Activated naive CD8-positive, alpha-beta T cell treated with anti-CD3 and anti-CD28 coated beads for 36 hours (primary cell): Measurements from ENCODE around the gene GNAS-AS1. TPM values are rescaled to one million over a fixed set of nuclear protein-coding genes. Genes with fewer than 3 reads are reported as not detected.

Experiments
- DNase-seq: peaks from one replicate; pipeline ENCODE4 v3.0.0; 2021
- H3K27ac Mint-ChIP-seq: one replicate; pipeline ENCODE4 v1.8.0; 2022; ENCODE audit warnings: mild to moderate bottlenecking, moderate library complexity, mixed read lengths
- H3K27me3 Mint-ChIP-seq: one replicate; pipeline ENCODE4 v1.8.0; 2022; ENCODE audit warnings: mild to moderate bottlenecking, mixed read lengths
- H3K36me3 Mint-ChIP-seq: one replicate; pipeline ENCODE4 v1.8.0; 2021; ENCODE audit warnings: mild to moderate bottlenecking, mixed read lengths
- H3K4me1 Mint-ChIP-seq: one replicate; pipeline ENCODE4 v1.8.0; 2021; ENCODE audit warnings: mixed read lengths
- H3K4me3 Mint-ChIP-seq: one replicate; pipeline ENCODE4 v1.8.0; 2022; ENCODE audit warnings: mild to moderate bottlenecking, moderate library complexity, mixed read lengths
- H3K9me3 Mint-ChIP-seq: one replicate; pipeline ENCODE4 v1.8.0; 2022; ENCODE audit warnings: mixed read lengths
- total RNA-seq, 2 experiments: library from RNA; stranded (reverse); gene quantifications; one replicate each; pipeline ENCODE4 v1.2.3, GENCODE V29; 2021

Gene GNAS-AS1
- total RNA-seq, 2 experiments from 2014 or later: 1.0 to 1.3 TPM

DNA sequence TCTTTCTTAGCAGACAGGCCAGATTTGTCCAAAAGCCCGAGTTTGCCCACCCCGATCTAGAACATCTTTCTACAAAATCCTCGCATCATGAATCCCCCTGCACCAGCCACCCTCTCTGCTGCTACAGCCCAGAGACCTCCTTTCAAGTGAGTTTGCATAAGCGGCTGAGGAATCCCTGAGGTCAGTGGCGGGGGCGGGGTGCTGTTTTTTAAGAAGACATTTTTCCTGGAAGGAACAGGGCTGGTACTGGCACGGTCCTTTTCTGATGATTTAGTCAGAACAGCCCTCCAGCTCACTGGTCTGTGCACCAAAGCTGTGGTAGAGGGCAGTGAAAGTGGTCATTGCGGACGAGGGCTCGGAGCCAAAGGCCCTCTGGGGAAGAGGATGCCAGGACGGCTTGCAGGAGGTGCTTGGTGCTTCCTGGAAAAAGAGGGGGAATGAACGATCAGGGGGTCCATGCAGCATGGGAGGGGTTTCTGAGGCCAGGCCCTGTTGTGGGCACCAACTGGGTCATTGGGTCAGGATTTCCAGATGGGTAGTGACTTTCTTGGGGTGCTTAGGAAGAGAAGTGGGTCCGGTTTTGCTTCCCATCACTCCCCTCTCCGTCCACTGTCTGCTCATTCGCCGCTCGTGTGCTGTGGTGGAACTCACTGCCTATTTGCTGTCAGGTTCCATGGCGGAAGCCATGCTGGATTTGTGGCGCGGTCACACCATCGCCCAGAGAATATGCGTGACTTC lies 50.4 kb downstream of the GNAS-AS1 start:
- Mint-ChIP-seq H3K36me3 (no peaks in the 10 kb centered on the region), H3K27ac (no peak overlapping the region), H3K9me3 (no peaks in the 10 kb centered on the region), H3K4me3 (no peak overlapping the region), H3K4me1 (no peaks in the 10 kb centered on the region), H3K27me3 (peaks cover 29% of the 10 kb centered on the region)
- DNase-seq: no peak

DNA sequence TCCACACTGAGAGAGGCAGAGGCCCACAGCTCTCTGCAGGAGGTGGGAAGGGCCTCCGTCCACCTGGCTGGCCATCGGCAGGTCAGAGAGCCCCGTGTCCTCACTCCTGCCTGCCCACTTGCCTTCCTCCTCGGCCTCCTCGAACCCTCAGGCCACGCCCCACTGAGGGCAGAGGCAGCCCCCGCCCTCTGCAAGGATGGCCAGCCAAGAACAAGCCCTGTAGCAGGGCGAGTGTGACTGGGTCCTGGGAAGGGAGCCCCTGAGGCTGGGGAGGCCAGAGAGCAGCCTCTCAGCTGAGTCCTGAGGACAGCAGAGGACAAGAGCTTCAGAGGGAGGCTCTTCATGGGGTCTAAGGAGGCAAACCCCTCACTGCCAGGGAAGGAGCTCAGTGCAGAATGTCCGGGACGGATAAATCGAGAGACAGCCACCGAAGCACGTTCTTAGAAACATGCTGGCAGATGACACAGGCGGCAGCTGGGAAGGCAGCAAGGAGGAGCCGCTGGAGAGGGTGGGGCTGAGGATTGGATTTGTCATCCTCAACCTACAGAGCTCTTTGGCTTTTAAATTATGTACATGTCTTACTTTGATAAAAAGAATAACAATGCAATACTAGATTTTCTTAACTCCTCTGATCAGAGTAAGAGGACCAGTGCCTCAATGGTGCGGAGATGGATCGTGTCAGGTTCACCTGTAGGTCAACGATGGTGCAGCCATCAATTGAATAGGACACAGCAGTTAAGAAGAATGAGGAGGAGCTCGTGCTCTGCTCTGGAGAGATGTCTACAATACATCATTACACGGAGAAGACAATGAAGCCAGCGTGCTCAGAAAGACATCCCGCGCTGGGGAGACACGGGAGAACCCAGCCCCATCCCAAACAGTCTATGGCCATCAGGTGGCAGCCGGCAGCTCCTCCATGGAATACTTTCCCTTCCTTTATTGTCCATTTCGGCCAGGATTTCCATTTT lies 53.0 kb downstream of the GNAS-AS1 start:
- no peaks in the 10 kb centered on the region for H3K36me3 Mint-ChIP-seq
- no peaks in the 10 kb centered on the region for H3K4me1 Mint-ChIP-seq
- H3K9me3 Mint-ChIP-seq: no peaks in the 10 kb centered on the region
- H3K27me3 Mint-ChIP-seq: peaks cover 12% of the 10 kb centered on the region
- DNase-seq: no peak
- H3K27ac Mint-ChIP-seq: no peak overlapping the region
- H3K4me3 Mint-ChIP-seq: no peak overlapping the region

DNA sequence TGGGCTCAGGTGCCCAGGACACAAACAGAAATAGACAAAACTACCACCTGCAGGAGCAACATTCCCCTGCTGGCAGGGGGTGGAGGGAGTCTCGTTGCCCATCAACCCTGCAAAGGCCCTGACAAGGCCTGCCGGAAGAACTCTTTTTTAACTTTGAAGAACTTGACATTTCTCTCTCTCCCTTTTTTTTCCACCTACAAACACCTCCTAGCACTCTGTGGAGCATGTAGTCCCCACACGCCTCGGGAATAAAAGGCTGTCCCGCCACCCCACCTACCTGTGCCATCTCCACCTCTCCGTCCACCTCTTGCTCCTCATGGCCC lies 54.8 kb downstream of the GNAS-AS1 start:
- DNase-seq: no peak
- Mint-ChIP-seq H3K36me3 (no peaks in the 10 kb centered on the region), H3K4me1 (no peaks in the 10 kb centered on the region), H3K27me3 (peaks cover 9% of the 10 kb centered on the region), H3K27ac (no peak overlapping the region), H3K9me3 (no peaks in the 10 kb centered on the region), H3K4me3 (no peak overlapping the region)

DNA sequence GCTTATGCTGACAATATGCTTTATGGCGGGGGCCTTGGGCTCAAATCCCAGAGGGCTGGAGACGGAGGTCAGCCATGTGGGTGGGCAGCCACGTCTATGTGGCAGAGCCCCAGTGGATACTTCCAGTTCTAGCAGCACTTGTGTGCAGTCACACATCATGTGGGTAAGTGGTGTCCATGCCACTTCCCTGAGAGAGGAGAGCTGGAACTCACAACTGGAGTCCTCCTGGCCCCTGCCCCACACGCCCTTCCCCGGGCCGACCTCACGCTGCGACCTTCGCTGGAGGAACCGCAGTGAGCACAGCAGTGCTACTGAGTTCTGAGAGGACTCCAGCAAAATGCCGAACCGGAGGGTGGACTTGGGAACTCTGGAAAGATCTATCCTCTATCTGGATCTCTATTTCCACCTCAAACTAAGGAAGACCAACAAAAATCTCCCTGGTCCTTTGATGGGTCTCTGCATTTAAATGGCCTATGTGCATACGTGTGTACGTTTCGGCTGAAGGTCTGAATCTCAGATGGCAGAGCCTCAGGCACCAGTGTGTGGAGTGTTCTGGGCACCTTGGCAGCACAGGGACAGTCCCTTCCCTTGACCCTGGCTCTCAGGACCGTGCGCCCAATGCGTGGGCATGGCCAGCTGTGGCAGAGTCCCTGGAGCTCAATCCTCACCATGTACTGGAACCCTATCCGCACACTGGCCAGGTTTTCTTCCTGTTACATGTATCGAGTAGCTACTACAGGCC lies 55.4 kb downstream of the GNAS-AS1 start:
- peaks cover 7% of the 10 kb centered on the region for H3K27me3 Mint-ChIP-seq
- H3K36me3 Mint-ChIP-seq: no peaks in the 10 kb centered on the region
- H3K4me3 Mint-ChIP-seq: no peak overlapping the region
- H3K4me1 Mint-ChIP-seq: no peaks in the 10 kb centered on the region
- DNase-seq: no peak
- no peaks in the 10 kb centered on the region for H3K9me3 Mint-ChIP-seq
- H3K27ac Mint-ChIP-seq: no peak overlapping the region

DNA sequence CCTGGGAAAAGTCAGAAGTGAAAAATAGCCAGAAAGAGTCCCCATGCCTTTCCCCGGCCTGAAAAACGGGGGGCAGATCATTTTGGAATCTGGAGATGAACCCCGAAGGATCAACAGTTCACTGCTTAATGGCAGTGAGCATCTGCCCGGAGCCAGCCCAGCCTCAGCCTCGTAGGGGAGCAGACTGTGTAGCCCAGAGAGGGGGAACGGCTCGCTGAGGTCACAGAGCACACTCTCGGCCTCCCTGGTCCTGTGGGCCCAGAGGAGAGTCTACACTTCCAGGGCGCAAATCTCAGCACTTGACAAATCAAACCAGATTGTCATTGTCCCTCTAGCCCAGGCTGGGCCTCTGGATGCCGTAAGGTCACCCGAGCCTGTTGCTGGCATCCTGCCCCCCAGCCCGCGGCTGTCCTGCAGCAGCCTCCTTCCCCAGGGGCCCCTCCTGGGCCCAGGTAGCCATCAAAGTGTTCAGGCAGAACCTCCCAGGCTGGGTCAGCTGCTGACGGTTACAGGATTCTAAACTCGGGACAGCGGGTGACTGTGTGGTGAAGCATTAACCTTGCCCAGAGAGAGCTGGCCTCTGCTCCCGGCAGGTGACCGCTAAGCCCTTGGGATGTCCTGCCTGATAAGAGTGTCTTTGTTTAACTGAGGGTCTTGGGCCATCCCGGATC lies 56.1 kb downstream of the GNAS-AS1 start:
- Mint-ChIP-seq H3K4me3 (no peak overlapping the region), H3K36me3 (no peaks in the 10 kb centered on the region), H3K27ac (no peak overlapping the region), H3K4me1 (no peaks in the 10 kb centered on the region), H3K9me3 (no peaks in the 10 kb centered on the region), H3K27me3 (peaks cover 5% of the 10 kb centered on the region)
- no peak for DNase-seq

DNA sequence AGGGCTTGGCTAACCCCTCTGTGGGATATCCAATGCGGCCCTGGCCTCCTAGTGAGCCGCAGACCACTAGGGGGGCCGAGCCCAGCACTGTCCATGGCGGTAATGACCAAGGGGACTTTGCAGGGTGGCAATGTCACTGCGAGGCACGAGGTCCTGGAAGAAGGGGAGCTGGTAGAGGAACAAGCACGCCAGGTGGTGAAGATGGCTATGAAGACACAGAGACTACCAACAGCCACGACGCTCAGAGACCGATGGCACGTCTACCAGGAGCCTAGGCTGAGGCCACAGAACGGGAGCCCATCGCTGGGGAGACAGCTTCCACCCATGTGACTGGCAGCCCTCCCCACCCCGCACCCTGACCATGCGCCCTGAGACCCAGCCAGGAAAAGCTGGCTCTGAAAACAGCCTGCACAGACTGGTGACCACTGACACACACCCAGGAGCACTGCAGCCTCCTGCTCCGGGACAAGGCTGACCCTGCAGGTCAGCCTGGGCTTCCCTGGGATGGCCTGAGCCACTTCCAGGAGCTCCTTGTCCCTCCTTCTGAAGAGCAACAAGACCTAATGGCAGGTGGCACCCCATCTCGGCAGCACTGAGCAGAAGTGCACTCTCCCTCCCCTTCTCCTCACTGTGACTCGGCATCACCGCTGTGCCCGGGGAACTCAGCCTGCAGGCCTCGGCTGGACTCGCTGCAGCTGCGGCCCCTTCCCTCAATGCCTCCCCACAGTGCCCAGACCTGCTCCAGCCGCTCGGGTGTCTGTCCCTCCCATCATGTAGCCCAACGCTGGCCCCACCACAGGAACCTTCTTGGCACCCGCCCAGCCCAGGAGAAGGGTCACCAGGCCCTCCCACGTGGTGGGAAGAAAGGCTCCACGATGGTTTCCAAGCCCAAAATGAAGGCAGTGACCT lies 56.9 kb downstream of the GNAS-AS1 start:
- no peaks in the 10 kb centered on the region for H3K36me3 Mint-ChIP-seq
- no peak for DNase-seq
- H3K4me1 Mint-ChIP-seq: no peaks in the 10 kb centered on the region
- no peak overlapping the region for H3K4me3 Mint-ChIP-seq
- no peak overlapping the region for H3K27ac Mint-ChIP-seq
- H3K27me3 Mint-ChIP-seq: peaks cover 5% of the 10 kb centered on the region
- no peaks in the 10 kb centered on the region for H3K9me3 Mint-ChIP-seq

DNA sequence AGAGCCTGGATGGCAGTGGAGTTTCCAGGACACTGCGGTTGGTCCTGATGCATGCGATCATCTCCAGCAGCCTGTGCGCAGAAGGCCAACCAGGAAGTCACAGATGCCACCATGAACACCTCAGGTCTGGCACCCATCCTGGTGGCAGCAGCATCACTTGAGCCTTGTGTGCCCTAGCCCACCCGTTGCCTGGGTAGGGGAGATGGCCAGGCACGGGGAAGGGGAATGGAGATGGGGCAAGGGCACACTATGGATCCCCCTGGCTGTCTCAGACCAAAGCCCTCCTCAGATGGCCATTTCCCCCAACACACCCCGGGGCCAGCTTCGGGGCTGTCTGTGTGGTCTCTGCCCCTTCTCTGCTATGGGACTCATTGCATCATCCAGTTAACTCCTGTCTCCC lies 58.3 kb downstream of the GNAS-AS1 start:
- H3K27ac Mint-ChIP-seq: no peak overlapping the region
- DNase-seq: no peak
- no peak overlapping the region for H3K4me3 Mint-ChIP-seq
- H3K9me3 Mint-ChIP-seq: no peaks in the 10 kb centered on the region
- no peaks in the 10 kb centered on the region for H3K4me1 Mint-ChIP-seq
- peaks cover 12% of the 10 kb centered on the region for H3K27me3 Mint-ChIP-seq
- no peaks in the 10 kb centered on the region for H3K36me3 Mint-ChIP-seq

DNA sequence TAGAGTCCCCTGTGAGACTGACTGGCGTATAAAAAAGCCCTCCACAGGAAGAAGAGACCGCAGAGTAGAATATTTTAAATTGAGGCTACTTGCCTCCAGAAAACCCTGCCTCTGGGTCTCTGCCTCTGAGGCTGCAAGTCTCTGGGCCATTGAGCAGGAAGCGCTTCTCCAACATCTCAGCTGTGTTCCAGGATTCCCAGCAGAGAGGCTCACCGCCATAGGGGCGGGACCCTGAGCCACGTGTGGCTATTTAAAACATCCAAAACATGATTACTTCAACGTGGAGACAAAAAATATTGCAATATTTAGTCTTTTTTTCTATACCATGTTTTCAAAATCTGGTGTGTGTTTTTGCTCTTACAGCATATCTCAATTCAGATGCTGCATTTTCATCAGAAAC lies 59.4 kb downstream of the GNAS-AS1 start:
- H3K4me1 Mint-ChIP-seq: no peaks in the 10 kb centered on the region
- peaks cover 12% of the 10 kb centered on the region for H3K27me3 Mint-ChIP-seq
- H3K4me3 Mint-ChIP-seq: no peak overlapping the region
- no peaks in the 10 kb centered on the region for H3K36me3 Mint-ChIP-seq
- H3K27ac Mint-ChIP-seq: no peak overlapping the region
- DNase-seq: no peak
- no peaks in the 10 kb centered on the region for H3K9me3 Mint-ChIP-seq

DNA sequence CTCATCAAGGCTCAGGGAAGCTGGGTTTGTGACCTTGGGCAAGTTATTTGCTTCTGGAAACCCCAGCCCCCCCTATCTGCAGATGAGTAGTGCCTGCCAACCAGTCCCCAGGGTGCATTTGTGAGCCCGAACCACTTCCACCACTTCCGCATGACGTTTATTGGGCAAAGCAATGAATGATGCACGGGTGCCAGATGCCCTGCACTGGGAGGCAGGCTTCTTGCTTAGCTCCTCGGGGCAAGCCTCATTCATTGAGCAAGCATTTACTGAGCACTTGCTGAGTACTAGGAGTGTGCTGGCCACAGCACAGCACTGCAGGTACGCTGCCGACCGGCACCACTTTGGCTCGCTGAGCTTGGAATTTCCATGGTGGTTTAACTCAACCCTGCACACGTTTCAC lies 60.2 kb downstream of the GNAS-AS1 start:
- Mint-ChIP-seq H3K36me3 (no peaks in the 10 kb centered on the region), H3K4me3 (no peak overlapping the region), H3K4me1 (no peaks in the 10 kb centered on the region), H3K27me3 (peaks cover 14% of the 10 kb centered on the region), H3K9me3 (no peaks in the 10 kb centered on the region), H3K27ac (no peak overlapping the region)
- no peak for DNase-seq

DNA sequence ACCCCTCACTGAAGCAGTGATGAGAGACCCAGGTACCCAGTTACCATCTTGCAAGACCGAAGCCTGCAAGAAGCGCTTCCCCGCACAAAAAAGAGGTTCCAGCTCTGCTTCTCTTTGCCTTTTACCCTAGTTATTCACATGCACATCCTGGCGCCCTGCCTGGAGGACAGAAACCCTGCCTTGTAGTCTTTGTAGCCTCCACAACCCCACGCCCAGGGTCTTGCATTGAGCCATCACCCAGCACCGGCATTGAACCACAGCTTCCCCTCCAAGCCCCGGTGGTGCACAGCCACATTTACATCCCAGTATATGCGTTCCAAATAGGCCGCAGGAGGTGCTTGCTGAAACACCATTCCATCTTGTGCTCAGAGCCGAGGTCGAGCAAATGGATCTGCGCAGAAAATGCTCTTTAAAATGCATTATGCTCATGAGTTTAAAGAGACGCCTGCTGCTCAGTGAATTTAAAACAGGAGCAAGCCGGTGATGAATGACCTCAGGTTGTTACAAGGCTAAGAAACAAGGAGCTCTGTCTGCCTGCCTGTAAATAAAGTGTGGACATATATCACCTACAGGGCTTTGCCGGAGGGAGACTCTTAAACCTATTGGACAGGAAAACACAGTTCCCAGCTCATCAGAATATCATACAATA lies 61.7 kb downstream of the GNAS-AS1 start:
- no peak for DNase-seq
- Mint-ChIP-seq H3K27me3 (peaks cover 27% of the 10 kb centered on the region), H3K36me3 (no peaks in the 10 kb centered on the region), H3K9me3 (no peaks in the 10 kb centered on the region), H3K4me3 (no peak overlapping the region), H3K27ac (no peak overlapping the region), H3K4me1 (no peaks in the 10 kb centered on the region)

DNA sequence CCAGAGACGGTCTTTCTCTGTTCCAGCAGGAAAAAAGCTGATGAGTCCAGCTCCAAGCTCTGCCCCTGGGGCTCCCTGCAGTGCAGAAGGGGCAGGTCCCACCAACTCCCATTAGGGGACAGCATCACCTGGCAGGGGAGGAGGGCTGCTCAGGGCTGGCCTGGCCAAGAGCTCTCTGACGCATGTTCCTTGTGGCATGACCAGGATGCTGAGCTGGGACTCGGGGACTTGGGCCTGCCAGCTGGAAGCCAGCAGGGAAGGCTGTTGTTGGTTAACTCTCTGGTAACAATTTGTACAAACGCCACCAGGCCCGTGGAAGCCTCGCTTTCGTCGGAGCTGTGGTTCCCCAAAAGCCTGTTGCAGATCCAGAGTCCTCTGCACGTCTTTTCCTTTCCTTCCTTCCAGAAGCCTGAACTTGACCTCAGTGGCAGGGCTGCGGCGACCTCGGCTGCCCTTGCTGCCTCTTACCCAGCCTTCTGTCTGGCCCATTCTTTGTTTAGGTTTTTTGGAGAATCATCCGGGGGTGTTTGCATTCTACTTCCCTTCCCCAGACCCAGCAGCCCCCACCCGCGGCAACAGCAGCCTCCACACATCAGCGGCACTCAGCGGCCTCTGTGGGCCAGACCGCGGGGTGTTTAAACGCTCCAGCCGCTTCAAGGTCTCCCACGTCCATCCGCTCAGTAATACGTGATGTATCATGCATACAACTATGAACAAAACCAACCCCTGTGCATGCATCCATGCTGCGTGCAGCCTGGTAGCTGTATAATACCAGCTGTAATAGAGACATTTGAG lies 63.3 kb downstream of the GNAS-AS1 start:
- H3K27me3 Mint-ChIP-seq: peaks cover 30% of the 10 kb centered on the region
- H3K4me3 Mint-ChIP-seq: no peak overlapping the region
- H3K4me1 Mint-ChIP-seq: no peaks in the 10 kb centered on the region
- no peaks in the 10 kb centered on the region for H3K36me3 Mint-ChIP-seq
- no peak overlapping the region for H3K27ac Mint-ChIP-seq
- H3K9me3 Mint-ChIP-seq: no peaks in the 10 kb centered on the region
- no peak for DNase-seq

DNA sequence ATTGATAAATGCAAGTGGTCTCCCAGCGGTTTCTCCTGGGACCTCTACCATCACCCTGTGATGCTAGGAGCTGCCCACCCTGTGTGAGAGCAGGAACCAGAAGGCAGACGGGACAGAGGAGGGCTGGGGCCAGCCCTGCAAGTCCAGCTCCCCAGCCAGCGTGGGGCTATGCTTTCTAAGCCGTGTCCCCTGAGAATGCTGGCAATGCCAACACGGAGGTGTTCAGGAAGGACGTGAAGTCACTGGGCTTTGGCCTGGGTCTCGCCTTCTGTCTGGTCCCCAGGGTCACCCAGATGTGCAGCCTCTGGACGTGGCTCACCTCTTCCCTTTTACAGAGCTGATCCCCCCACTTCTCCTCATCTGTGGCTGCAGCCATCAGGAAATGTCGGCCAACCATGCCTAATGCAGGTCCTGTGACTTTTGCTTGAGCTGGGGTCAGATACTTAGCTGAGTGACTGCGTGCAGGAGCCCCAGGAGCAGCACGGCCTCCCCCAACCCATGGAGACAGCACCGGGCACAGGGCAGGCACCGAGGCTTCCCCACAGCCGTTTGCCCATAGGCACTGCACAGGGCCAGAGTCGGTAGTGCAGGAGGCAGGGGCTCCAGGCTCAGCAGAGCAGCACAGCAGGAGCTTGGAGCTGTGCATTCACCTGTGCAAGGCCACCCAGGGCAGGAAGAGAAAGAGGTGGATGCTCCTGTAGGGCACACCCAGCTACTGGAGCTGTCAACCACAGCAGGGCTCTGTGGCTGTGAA lies 66.2 kb downstream of the GNAS-AS1 start:
- no peak for DNase-seq
- no peaks in the 10 kb centered on the region for H3K4me1 Mint-ChIP-seq
- H3K36me3 Mint-ChIP-seq: no peaks in the 10 kb centered on the region
- peaks cover 26% of the 10 kb centered on the region for H3K27me3 Mint-ChIP-seq
- no peak overlapping the region for H3K27ac Mint-ChIP-seq
- no peaks in the 10 kb centered on the region for H3K9me3 Mint-ChIP-seq
- H3K4me3 Mint-ChIP-seq: no peak overlapping the region
